Lower leg skin (tissue), 4 donors: ENCODE results near the gene GPC6. TPM values are rescaled to one million over a fixed set of nuclear protein-coding genes. Genes with fewer than 3 reads are reported as not detected.

ENCODE experiments used
- DNase-seq, 2 donors: peaks; one replicate each; pipeline ENCODE4 v3.0.0-alpha.2; 2019; ENCODE audit warnings: low spot score in 2 of 2
- H3K4me3 ChIP-seq: fragments of 200-600 bp; sonication (generic); 2 replicates; pipeline ENCODE4 v1.5.1; 2017; ENCODE audit warnings: mild to moderate bottlenecking, low read depth; ENCODE audit not compliant: poor library complexity, severe bottlenecking
- POLR2A ChIP-seq, 2 donors: fragments of 450-650 bp; IDR thresholded peaks; one replicate each; pipeline ENCODE4 v1.6.1; 2016 to 2017; ENCODE audit warnings: antibody characterized with exemption in 2 of 2, mild to moderate bottlenecking in 1 of 2, moderate library complexity in 1 of 2
- WGBS, 2 donors: methylation state at CpG; one replicate each; pipeline ENCODE4 v1.1.5; 2018; 5-methylcytosine and 5-hydroxymethylcytosine counted together
- intact Hi-C: fragments of 100-400 bp; cut with DNase I; formaldehyde crosslinking; loops from one replicate; pipeline ENCODE4 v1.15.0; 2023; ENCODE audit warnings: low total_unique reads
- total RNA-seq, 4 donors: library from RNA; depleted of rRNA; stranded (reverse); fragments of >200 nt; gene quantifications; one replicate each; pipeline ENCODE4 v1.1.0, GENCODE V29; 2016
- TF ChIP-seq, protein P1 (sequence below), 3 donors: fragments of 450-650 bp; IDR thresholded peaks; one replicate each; pipeline ENCODE4 v1.5.1; 2016; ENCODE audit warnings: antibody characterized with exemption in 3 of 3, mild to moderate bottlenecking in 3 of 3, moderate library complexity in 2 of 3

Gene GPC6
- total RNA-seq, 4 donors from 2014 or later = 1.4 to 5.2 (median 2.5) TPM

DNA sequence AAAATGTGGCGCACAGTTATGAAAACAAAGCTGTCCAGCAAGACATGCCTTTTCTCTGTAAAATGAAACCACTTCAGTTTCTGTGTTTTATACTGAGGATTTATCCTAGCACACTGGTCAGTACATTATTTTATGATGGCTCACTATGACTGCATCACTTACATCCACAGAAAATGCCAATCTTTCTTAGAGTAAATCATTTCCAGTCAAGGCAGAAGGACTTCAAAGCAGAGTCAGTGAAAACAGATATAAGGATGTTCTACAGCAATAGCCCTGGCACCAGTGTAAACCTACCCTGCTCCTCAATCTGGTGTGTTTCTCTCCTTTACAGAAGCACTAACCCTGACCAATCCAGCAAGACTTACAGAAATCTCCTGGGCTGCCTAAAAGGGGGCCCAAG, 473.5 kb downstream of the GPC6 start:
- intact Hi-C loops = no loop called here
- no peak for DNase-seq
- WGBS, 2 donors = 93 to 100% methylated on average over 1 of the region's 1 CpG
- H3K4me3 ChIP-seq = no peak overlapping the region
- TF ChIP-seq POLR2A (IDR thresholded peaks at IDR 0.05) = no peak
- TF ChIP-seq, protein P1, sequence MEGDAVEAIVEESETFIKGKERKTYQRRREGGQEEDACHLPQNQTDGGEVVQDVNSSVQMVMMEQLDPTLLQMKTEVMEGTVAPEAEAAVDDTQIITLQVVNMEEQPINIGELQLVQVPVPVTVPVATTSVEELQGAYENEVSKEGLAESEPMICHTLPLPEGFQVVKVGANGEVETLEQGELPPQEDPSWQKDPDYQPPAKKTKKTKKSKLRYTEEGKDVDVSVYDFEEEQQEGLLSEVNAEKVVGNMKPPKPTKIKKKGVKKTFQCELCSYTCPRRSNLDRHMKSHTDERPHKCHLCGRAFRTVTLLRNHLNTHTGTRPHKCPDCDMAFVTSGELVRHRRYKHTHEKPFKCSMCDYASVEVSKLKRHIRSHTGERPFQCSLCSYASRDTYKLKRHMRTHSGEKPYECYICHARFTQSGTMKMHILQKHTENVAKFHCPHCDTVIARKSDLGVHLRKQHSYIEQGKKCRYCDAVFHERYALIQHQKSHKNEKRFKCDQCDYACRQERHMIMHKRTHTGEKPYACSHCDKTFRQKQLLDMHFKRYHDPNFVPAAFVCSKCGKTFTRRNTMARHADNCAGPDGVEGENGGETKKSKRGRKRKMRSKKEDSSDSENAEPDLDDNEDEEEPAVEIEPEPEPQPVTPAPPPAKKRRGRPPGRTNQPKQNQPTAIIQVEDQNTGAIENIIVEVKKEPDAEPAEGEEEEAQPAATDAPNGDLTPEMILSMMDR (IDR thresholded peaks at IDR 0.05) = no peak

DNA sequence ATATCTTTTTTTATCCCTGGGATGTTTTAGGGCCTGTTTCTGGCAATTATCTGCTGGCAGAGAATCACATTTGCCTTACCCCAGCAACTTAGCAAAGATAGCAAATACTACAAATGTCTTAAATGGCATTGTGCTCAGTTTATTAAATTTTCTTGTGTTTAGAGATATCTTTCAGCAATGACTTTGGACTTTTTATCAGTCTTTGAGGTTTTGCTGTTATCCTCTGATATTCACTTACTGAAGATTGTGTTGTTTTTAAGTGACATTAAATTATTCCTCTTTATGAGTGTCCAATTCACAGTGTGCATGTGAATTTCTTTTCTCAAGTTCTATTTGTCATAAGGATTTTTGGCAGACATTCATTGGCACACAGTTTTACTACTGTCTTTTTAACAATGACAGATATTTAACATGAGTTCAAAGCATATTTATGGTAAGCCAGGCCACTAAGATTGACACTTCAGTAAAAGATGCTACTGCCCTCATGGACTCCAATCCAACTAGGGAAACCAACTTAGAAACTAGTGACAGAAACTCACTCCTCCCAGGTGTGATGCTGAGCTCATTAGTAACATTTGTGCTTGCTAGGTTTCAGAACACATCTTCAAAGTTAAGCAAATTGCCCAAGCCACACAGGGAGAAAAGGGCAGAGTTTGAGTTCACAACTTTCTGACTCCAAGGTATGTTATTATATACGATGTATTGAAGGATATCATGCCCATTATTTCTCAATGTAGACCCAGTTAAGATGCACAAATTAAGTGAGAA, 481.9 kb downstream of the GPC6 start:
- no peak overlapping the region for H3K4me3 ChIP-seq
- intact Hi-C loops = no loop called here
- 58 to 61% methylated on average over 1 of the region's 1 CpG for WGBS, 2 donors
- TF ChIP-seq, protein P1 (IDR thresholded peaks at IDR 0.05) = no peak
- no peak for TF ChIP-seq POLR2A (IDR thresholded peaks at IDR 0.05)
- no peak for DNase-seq

DNA sequence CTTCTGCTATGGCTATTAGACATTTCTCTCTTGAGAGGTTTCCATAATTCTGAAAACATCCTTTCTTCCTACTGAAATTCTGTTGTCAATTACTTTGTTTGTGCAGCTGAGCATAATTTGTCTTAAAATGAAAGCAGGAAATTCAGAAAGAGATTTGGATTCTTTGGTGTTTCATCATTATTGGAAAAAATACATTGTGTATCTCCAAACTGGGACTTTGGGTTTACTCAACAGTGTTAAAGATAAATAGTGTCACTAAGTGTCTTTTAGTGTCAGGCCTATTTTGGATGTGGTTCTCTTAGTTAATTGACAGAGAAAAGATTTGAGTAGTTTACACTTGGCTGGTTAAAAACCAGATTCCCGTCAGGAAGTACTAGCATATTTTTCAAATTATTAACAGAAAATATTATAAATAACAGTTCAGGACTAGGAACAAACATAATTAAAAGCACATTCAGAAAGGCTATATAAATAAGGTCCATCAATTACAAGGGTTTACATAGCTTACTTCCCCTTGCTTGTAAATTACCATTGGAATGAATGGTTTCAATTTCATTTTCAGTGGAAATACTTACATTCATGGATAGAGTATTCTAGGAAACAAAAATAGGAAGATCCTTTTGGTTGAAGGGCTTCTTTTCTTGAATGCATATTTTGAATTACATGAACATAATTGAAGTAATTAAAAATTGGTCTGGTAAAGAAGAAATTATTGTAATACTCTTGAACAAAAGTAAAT, 483.1 kb downstream of the GPC6 start:
- no peak for DNase-seq
- no peak for TF ChIP-seq POLR2A (IDR thresholded peaks at IDR 0.05)
- TF ChIP-seq, protein P1 (IDR thresholded peaks at IDR 0.05) = no peak
- no peak overlapping the region for H3K4me3 ChIP-seq
- intact Hi-C loops = no loop called here
- 6 to 62% methylated on average over 1 of the region's 1 CpG for WGBS, 2 donors

DNA sequence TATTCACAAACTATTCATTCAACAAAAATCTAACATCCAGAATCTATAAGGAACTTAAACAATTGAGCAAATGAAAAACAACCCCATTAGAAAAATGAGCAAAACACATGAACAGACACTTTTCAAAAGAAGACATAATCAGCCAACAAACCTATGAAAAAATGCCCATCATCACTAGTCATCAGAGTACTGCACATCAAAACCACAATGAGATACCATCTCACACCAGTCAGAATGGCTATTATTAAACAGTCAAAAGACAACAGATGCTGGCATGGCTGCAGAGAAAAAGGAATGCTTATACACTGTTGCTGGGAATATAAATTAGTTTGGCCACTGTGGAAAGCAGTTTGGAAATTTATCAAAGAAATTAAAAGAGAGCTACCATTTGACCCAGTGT, 487.6 kb downstream of the GPC6 start:
- DNase-seq = no peak
- no peak overlapping the region for H3K4me3 ChIP-seq
- no peak for TF ChIP-seq POLR2A (IDR thresholded peaks at IDR 0.05)
- TF ChIP-seq, protein P1 (IDR thresholded peaks at IDR 0.05) = no peak
- intact Hi-C loops = no loop called here

DNA sequence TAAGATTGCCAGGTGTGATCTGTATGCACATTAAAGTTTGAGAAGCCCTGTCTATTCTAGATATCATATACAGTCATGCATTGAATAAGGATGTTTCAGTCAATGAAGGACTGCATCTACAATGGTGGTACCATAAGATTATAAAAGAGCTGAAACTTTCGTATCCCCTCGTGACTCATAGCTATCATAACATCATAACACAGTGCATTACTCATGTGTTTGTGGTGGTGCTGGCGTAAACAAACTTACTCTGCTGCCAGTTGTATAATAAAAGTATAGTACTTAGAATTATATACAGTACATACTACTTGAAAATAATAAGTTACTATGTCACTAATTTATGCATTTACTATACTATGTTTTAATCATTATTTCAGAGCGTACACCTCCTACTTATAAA, 489.3 kb downstream of the GPC6 start:
- intact Hi-C loops = no loop called here
- no peak for TF ChIP-seq POLR2A (IDR thresholded peaks at IDR 0.05)
- TF ChIP-seq, protein P1 (IDR thresholded peaks at IDR 0.05) = no peak
- DNase-seq = no peak
- no peak overlapping the region for H3K4me3 ChIP-seq
- 89 to 92% methylated on average over 4 of the region's 4 CpGs for WGBS, 2 donors
